Measurements from ENCODE around the gene EBF3. TPM values are rescaled to one million over a fixed set of nuclear protein-coding genes. Genes with fewer than 3 reads are reported as not detected.
A peak's percentile ranks its signal among the peaks of the same experiment; 100 is the strongest.

EBF3 gene
- 0.53 TPM for total RNA-seq
- long read RNA-seq = 0 reads

GRCh38 chr10:129963641-129964501, at the start of gene EBF3:
EBF3 (minus strand) TSS chr10:129964274; CDS start chr10:129963768, 506 bp downstream.
- Histone ChIP-seq H3K4me3 (peak within 1 kb of the TSS; percentile 49), H3K36me3 (no peaks in the 10 kb centered on the region), H3K9me3 (no peaks in the 10 kb centered on the region), H3K27ac (no peak within 1 kb of the TSS), H3K4me1 (peaks cover 34% of the 10 kb centered on the region), H3K27me3 (ENCODE audit: low read depth) (peaks cover 97% of the 10 kb centered on the region)
- intact Hi-C loops (cut with DNase I) = no loop called here
- ATAC-seq (peak; percentile 56 to 69), DNase-seq (peak; percentile 54)
- TF ChIP-seq CTCF (IDR thresholded peaks at IDR 0.05) = no peak

GRCh38 chr10:130013335-130014262, 49.5 kb upstream of the EBF3 start:
- H3K4me1 ChIP-seq = no peaks in the 10 kb centered on the region
- TF ChIP-seq CTCF (IDR thresholded peaks at IDR 0.05) = no peak
- intact Hi-C loops (cut with DNase I) = no loop called here
- H3K27ac ChIP-seq = no peak overlapping the region
- DNase-seq = no peak
- H3K9me3 ChIP-seq = no peaks in the 10 kb centered on the region
- H3K27me3 ChIP-seq (ENCODE audit: low read depth) = peaks cover 11% of the 10 kb centered on the region
- H3K4me3 ChIP-seq = no peak overlapping the region
- no peaks in the 10 kb centered on the region for H3K36me3 ChIP-seq
- ATAC-seq = no peak

GRCh38 chr10:130012129-130012528, 48.1 kb upstream of the EBF3 start:
- H3K27me3 ChIP-seq (ENCODE audit: low read depth) = peaks cover 11% of the 10 kb centered on the region
- no peaks in the 10 kb centered on the region for H3K9me3 ChIP-seq
- H3K4me1 ChIP-seq = no peaks in the 10 kb centered on the region
- no peak overlapping the region for H3K4me3 ChIP-seq
- H3K36me3 ChIP-seq = no peaks in the 10 kb centered on the region
- DNase-seq (no peak), ATAC-seq (no peak)
- H3K27ac ChIP-seq = no peak overlapping the region
- TF ChIP-seq CTCF (IDR thresholded peaks at IDR 0.05) = no peak
- intact Hi-C loops (cut with DNase I) = no loop called here

- no peak for TF ChIP-seq CTCF (IDR thresholded peaks at IDR 0.05)
- H3K36me3 ChIP-seq = no peaks in the 10 kb centered on the region
- H3K4me1 ChIP-seq = no peaks in the 10 kb centered on the region
- H3K27ac ChIP-seq = no peak overlapping the region
- DNase-seq (no peak), ATAC-seq (no peak)
- no peak overlapping the region for H3K4me3 ChIP-seq
- peaks cover 6% of the 10 kb centered on the region for H3K27me3 ChIP-seq (ENCODE audit: low read depth)
- no peaks in the 10 kb centered on the region for H3K9me3 ChIP-seq
- intact Hi-C loops (cut with DNase I) = no loop called here
These were observed 46.6 kb upstream of the EBF3 start for GRCh38 chr10:130010653-130011052.

GRCh38 chr10:130009228-130009627, 45.2 kb upstream of the EBF3 start:
- Histone ChIP-seq H3K4me3 (no peak overlapping the region), H3K4me1 (no peaks in the 10 kb centered on the region), H3K36me3 (no peaks in the 10 kb centered on the region), H3K27me3 (ENCODE audit: low read depth) (peaks cover 6% of the 10 kb centered on the region), H3K27ac (no peak overlapping the region), H3K9me3 (no peaks in the 10 kb centered on the region)
- DNase-seq = no peak
- no peak for TF ChIP-seq CTCF (IDR thresholded peaks at IDR 0.05)
- intact Hi-C loops (cut with DNase I) = no loop called here
- ATAC-seq = no peak

All from lower lobe of right lung (tissue), 2 donors.